NCI-H1092 (cell line): Measurements from ENCODE around the gene ANKRD6.
"Not testable (repeated sequence)": the region's sequence is repeated elsewhere in the genome, so short reads cannot be mapped to it uniquely, and the experiment has no call there.

Experiments
- DNase-seq: peaks from one replicate; lab custom pipeline; 2025; lab: John Stamatoyannopoulos, UW

ANKRD6 gene

GRCh38 chr6:89432875-89433251 is at the start of gene ANKRD6:
ANKRD6 (plus strand) TSS chr6:89433152; CDS start chr6:89566977, 133,825 bp downstream.
- peak; percentile 40 for DNase-seq

- no peak for DNase-seq
Observed at GRCh38 chr6:89385156-89385667, 47.7 kb upstream of the ANKRD6 start.

- no peak for DNase-seq
Observed at GRCh38 chr6:89385846-89386245, 47.1 kb upstream of the ANKRD6 start.

- no peak for DNase-seq
Observed at GRCh38 chr6:89386917-89387491, 45.9 kb upstream of the ANKRD6 start.

- no peak for DNase-seq
Observed at GRCh38 chr6:89387516-89388201, 45.3 kb upstream of the ANKRD6 start.

GRCh38 chr6:89388846-89389245 is 44.1 kb upstream of the ANKRD6 start:
- DNase-seq: no peak

GRCh38 chr6:89392823-89393222 is 40.1 kb upstream of the ANKRD6 start:
- no peak for DNase-seq

GRCh38 chr6:89393659-89394058 is 39.3 kb upstream of the ANKRD6 start:
- no peak for DNase-seq

- DNase-seq: not testable (repeated sequence)
Observed at GRCh38 chr6:89397884-89398283, 35.1 kb upstream of the ANKRD6 start.

GRCh38 chr6:89398762-89399525 is 34.0 kb upstream of the ANKRD6 start:
- DNase-seq: no peak

GRCh38 chr6:89400050-89400449 is 32.9 kb upstream of the ANKRD6 start:
- DNase-seq: no peak

- no peak for DNase-seq
Observed at GRCh38 chr6:89400912-89401399, 32.0 kb upstream of the ANKRD6 start.

GRCh38 chr6:89402776-89403175 is 30.2 kb upstream of the ANKRD6 start:
- no peak for DNase-seq

- no peak for DNase-seq
Observed at GRCh38 chr6:89404512-89404911, 28.4 kb upstream of the ANKRD6 start.

GRCh38 chr6:89406141-89406540 is 26.8 kb upstream of the ANKRD6 start:
- no peak for DNase-seq

GRCh38 chr6:89409461-89410035 is 23.4 kb upstream of the ANKRD6 start:
- DNase-seq: no peak

GRCh38 chr6:89410231-89410761 is 22.7 kb upstream of the ANKRD6 start:
- no peak for DNase-seq

- no peak for DNase-seq
Observed at GRCh38 chr6:89410788-89411144, 22.2 kb upstream of the ANKRD6 start.

- no peak for DNase-seq
Observed at GRCh38 chr6:89411145-89412070, 21.5 kb upstream of the ANKRD6 start.

GRCh38 chr6:89412071-89413005 is 20.6 kb upstream of the ANKRD6 start, which contains the start of gene RRAGD:
RRAGD (minus strand) TSS chr6:89412273; CDS start chr6:89411993, 280 bp downstream.
- DNase-seq: peak; percentile 45
